Bone marrow (tissue), 2 donors: ENCODE data around the gene MAST4.

ENCODE experiments used
- DNase-seq, 2 donors: peaks; one replicate each; lab custom pipeline; 2025; lab: John Stamatoyannopoulos, UW

MAST4 gene

GRCh38 chr5:66842540-66842939 lies 246.3 kb downstream of the MAST4 start:
- no peak for DNase-seq

GRCh38 chr5:66843065-66843464 lies 246.9 kb downstream of the MAST4 start:
- DNase-seq = no peak

- DNase-seq = peak in 1 of 2 donors; percentile 84
Measured at GRCh38 chr5:66848749-66849641, 252.8 kb downstream of the MAST4 start.

- DNase-seq = no peak
Measured at GRCh38 chr5:66849803-66850202, 253.6 kb downstream of the MAST4 start.

- DNase-seq = peak in 1 of 2 donors; percentile 24
Measured at GRCh38 chr5:66850354-66851075, 254.3 kb downstream of the MAST4 start.

- DNase-seq = no peak
Measured at GRCh38 chr5:66851306-66851705, 255.1 kb downstream of the MAST4 start.

GRCh38 chr5:66854416-66854815 lies 258.2 kb downstream of the MAST4 start:
- no peak for DNase-seq

GRCh38 chr5:66856041-66856805 lies 260.0 kb downstream of the MAST4 start:
- peak in 1 of 2 donors; percentile 47 for DNase-seq

GRCh38 chr5:66859526-66859925 lies 263.3 kb downstream of the MAST4 start:
- DNase-seq = no peak

- DNase-seq = no peak
Measured at GRCh38 chr5:66860199-66860975, 264.2 kb downstream of the MAST4 start.

GRCh38 chr5:66861402-66861801 lies 265.2 kb downstream of the MAST4 start:
- no peak for DNase-seq

- no peak for DNase-seq
Measured at GRCh38 chr5:66862020-66862419, 265.8 kb downstream of the MAST4 start.

- DNase-seq = no peak
Measured at GRCh38 chr5:66863243-66864170, 267.3 kb downstream of the MAST4 start.

- peak in 1 of 2 donors; percentile 68 for DNase-seq
Measured at GRCh38 chr5:66864240-66864884, 268.2 kb downstream of the MAST4 start.

- DNase-seq = no peak
Measured at GRCh38 chr5:66867618-66868322, 271.6 kb downstream of the MAST4 start.

- no peak for DNase-seq
Measured at GRCh38 chr5:66869347-66869746, 273.2 kb downstream of the MAST4 start.

- no peak for DNase-seq
Measured at GRCh38 chr5:66870708-66871107, 274.5 kb downstream of the MAST4 start.

GRCh38 chr5:66871651-66872050 lies 275.5 kb downstream of the MAST4 start:
- no peak for DNase-seq

GRCh38 chr5:66872736-66873331 lies 276.6 kb downstream of the MAST4 start:
- no peak for DNase-seq
